MM.1S (cell line): ENCODE results near the gene PACRG.

ENCODE experiments used
- DNase-seq: peaks from one replicate; pipeline ENCODE4 v3.0.0-alpha.2; 2015
- H2AFZ ChIP-seq: fragments of 300-600 bp; sonication (generic); 2 replicates; pipeline ENCODE4 v1.6.0; 2016; ENCODE audit warnings: antibody characterized with exemption, low read length
- H3F3A ChIP-seq: fragments of 300-600 bp; sonication (generic); 2 replicates; pipeline ENCODE4 v1.6.1; 2016; ENCODE audit warnings: mild to moderate bottlenecking, antibody characterized with exemption, low read length, moderate library complexity, mixed read lengths; ENCODE audit not compliant: insufficient read depth
- H3K27ac ChIP-seq: fragments of 300-600 bp; sonication (generic); 2 replicates; pipeline ENCODE4 v1.5.1; 2016; ENCODE audit warnings: mild to moderate bottlenecking, low read length
- H3K27me3 ChIP-seq: fragments of 300-600 bp; sonication (generic); replicated peaks from 2 replicates; pipeline ENCODE4 v1.6.0; 2016; ENCODE audit warnings: low read length; ENCODE audit not compliant: insufficient read depth
- H3K36me3 ChIP-seq: fragments of 300-600 bp; sonication (generic); replicated peaks from 2 replicates; pipeline ENCODE4 v1.6.1; 2016; ENCODE audit warnings: mild to moderate bottlenecking, low read length, mixed read lengths; ENCODE audit not compliant: insufficient read depth
- H3K4me1 ChIP-seq: fragments of 300-600 bp; sonication (generic); 2 replicates; pipeline ENCODE4 v1.6.1; 2016; ENCODE audit warnings: low read length, mixed read lengths
- H3K4me2 ChIP-seq: fragments of 300-600 bp; sonication (generic); 2 replicates; pipeline ENCODE4 v1.6.0; 2016; ENCODE audit warnings: low read depth, low read length
- H3K4me3 ChIP-seq: fragments of 300-600 bp; sonication (generic); 2 replicates; pipeline ENCODE4 v1.5.1; 2016; ENCODE audit warnings: low read length, mixed read lengths
- H3K79me2 ChIP-seq: fragments of 300-600 bp; sonication (generic); 2 replicates; pipeline ENCODE4 v1.6.1; 2016; ENCODE audit warnings: mixed run types, low read length, mixed read lengths
- H3K9ac ChIP-seq: fragments of 300-600 bp; sonication (generic); 2 replicates; pipeline ENCODE4 v1.6.1; 2016; ENCODE audit warnings: low read length, mixed read lengths
- H3K9me2 ChIP-seq: fragments of 300-600 bp; sonication (generic); replicated peaks from 2 replicates; pipeline ENCODE4 v1.6.1; 2016; ENCODE audit warnings: mild to moderate bottlenecking, low read length, mixed read lengths; ENCODE audit not compliant: insufficient read depth
- H3K9me3 ChIP-seq: fragments of 300-600 bp; sonication (generic); replicated peaks from 2 replicates; pipeline ENCODE4 v1.6.1; 2016; ENCODE audit warnings: mild to moderate bottlenecking, low read length, mixed read lengths; ENCODE audit not compliant: insufficient read depth
- H4K20me1 ChIP-seq: fragments of 300-600 bp; sonication (generic); 2 replicates; pipeline ENCODE4 v1.6.1; 2016; ENCODE audit warnings: mild to moderate bottlenecking, low read length, moderate library complexity, mixed read lengths; ENCODE audit not compliant: insufficient read depth
- CTCF ChIP-seq: fragments of 300-600 bp; sonication (generic); IDR thresholded peaks from 2 replicates; pipeline ENCODE4 v1.5.1; 2016; ENCODE audit warnings: antibody characterized with exemption, low read length, mixed read lengths
- EZH2 ChIP-seq: fragments of 300-600 bp; sonication (generic); optimal IDR thresholded peaks from 2 replicates; pipeline ENCODE3; 2017; ENCODE audit warnings: low read depth, mild to moderate bottlenecking, antibody characterized with exemption, low read length, mixed read lengths
- EZH2phosphoT487 ChIP-seq: fragments of 300-600 bp; sonication (generic); IDR thresholded peaks from 2 replicates; pipeline ENCODE4 v1.6.1; 2018; ENCODE audit warnings: antibody characterized with exemption, low read length

The PACRG gene

GRCh38 chr6:163218361-163218894 is 490.7 kb downstream of the PACRG start:
- no peak overlapping the region for H2AFZ ChIP-seq
- TF ChIP-seq EZH2 (no peak), CTCF (no peak), EZH2phosphoT487 (no peak)
- DNase-seq: no peak
- no peaks in the 10 kb centered on the region for H3K9me3 ChIP-seq
- no peak overlapping the region for H3K27ac ChIP-seq
- H3K4me1 ChIP-seq: no peaks in the 10 kb centered on the region
- no peaks in the 10 kb centered on the region for H3K9me2 ChIP-seq
- H3K27me3 ChIP-seq: no peaks in the 10 kb centered on the region
- H3K4me2 ChIP-seq: no peak overlapping the region
- H3K79me2 ChIP-seq: no peaks in the 10 kb centered on the region
- H3K9ac ChIP-seq: no peak overlapping the region
- no peaks in the 10 kb centered on the region for H4K20me1 ChIP-seq
- no peak overlapping the region for H3K4me3 ChIP-seq
- H3F3A ChIP-seq: no peaks in the 10 kb centered on the region
- H3K36me3 ChIP-seq: no peaks in the 10 kb centered on the region

DNA sequence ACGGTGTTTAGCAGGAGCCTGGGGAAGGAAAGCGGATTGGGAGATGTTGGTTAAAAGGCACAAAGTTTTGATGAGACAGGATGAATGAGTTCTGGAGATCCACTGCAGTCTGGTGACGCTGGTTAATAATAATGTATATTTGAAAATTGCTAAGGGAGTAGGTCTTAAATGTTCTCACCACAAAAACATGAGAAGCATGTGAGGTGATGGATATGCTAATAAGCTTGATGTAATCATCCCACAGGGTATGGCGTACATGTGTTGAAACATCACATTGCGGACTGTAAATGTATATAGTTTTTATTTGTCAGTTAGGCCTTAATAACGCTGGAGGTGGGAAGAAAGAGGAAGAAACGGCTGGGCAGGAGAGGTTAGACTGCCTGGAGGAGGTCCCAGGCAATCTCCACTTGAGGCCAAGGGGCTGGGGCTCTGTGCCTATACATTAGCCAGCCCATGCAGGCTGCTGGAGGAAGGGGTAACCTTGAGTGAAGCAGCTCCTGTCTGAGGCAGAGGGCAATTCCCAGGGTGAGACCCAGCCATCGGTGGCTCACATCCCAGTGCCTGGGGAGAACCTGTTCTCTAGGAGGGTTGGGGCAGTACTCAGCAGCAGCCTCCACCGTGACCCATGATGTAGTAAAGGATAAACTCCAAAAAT is 498.5 kb downstream of the PACRG start:
- Histone ChIP-seq H4K20me1 (no peaks in the 10 kb centered on the region), H3F3A (no peaks in the 10 kb centered on the region), H3K9me3 (no peaks in the 10 kb centered on the region), H3K27me3 (no peaks in the 10 kb centered on the region), H3K4me1 (no peaks in the 10 kb centered on the region), H3K9ac (no peak overlapping the region), H3K79me2 (no peaks in the 10 kb centered on the region), H3K9me2 (no peaks in the 10 kb centered on the region), H3K36me3 (no peaks in the 10 kb centered on the region), H3K27ac (no peak overlapping the region), H3K4me2 (no peak overlapping the region), H2AFZ (no peak overlapping the region), H3K4me3 (no peak overlapping the region)
- TF ChIP-seq CTCF: no peak
- no peak for TF ChIP-seq EZH2phosphoT487
- TF ChIP-seq EZH2: no peak
- DNase-seq: no peak

GRCh38 chr6:163226836-163227485 is 499.2 kb downstream of the PACRG start:
- H3K36me3 ChIP-seq: no peaks in the 10 kb centered on the region
- no peaks in the 10 kb centered on the region for H3K79me2 ChIP-seq
- H3K9me3 ChIP-seq: no peaks in the 10 kb centered on the region
- H3F3A ChIP-seq: no peaks in the 10 kb centered on the region
- no peaks in the 10 kb centered on the region for H3K4me1 ChIP-seq
- no peak overlapping the region for H3K9ac ChIP-seq
- H3K27me3 ChIP-seq: no peaks in the 10 kb centered on the region
- no peak overlapping the region for H3K4me2 ChIP-seq
- H4K20me1 ChIP-seq: no peaks in the 10 kb centered on the region
- H3K9me2 ChIP-seq: no peaks in the 10 kb centered on the region
- no peak overlapping the region for H2AFZ ChIP-seq
- TF ChIP-seq EZH2phosphoT487: no peak
- no peak for TF ChIP-seq CTCF
- TF ChIP-seq EZH2: no peak
- no peak overlapping the region for H3K4me3 ChIP-seq
- DNase-seq: no peak
- H3K27ac ChIP-seq: no peak overlapping the region
